Measurements from ENCODE around the gene FRMD3. TPM values are rescaled to one million over a fixed set of nuclear protein-coding genes. Genes with fewer than 3 reads are reported as not detected.

The FRMD3 gene
- total and polyA plus RNA-seq, 2 donors (not counting 3 experiments of a cell fraction or from before 2014, with no cell fraction given) = 3.0 to 6.1 TPM

GRCh38 chr9:83234541-83234940 is 303.7 kb downstream of the FRMD3 start:
- Histone ChIP-seq H3K4me3 (replicated peaks in 1 of 3; ENCODE audit: insufficient read depth in 1 of 3, low read depth in 1 of 3, low read length in 3 of 3) (no peak overlapping the region), H3K9ac (replicated peaks; ENCODE audit: extremely low read depth, insufficient read depth, low read length) (no peak overlapping the region), H3K4me1 (ENCODE audit: control insufficient read depth, extremely low read depth, insufficient read depth, low read length) (peaks cover 10% of the 10 kb centered on the region), H3K79me2 (ENCODE audit: control insufficient read depth, insufficient read depth, low read length) (no peaks in the 10 kb centered on the region), H3K4me2 (ENCODE audit: insufficient read depth, low read length) (no peak overlapping the region), H3K27ac (ENCODE audit: insufficient read depth, low read depth, low read length) (no peak overlapping the region), H3K27me3 (ENCODE audit: control insufficient read depth in 2 of 2, insufficient read depth in 2 of 2, low read length in 2 of 2) (no peaks in the 10 kb centered on the region), H3K9me3 (replicated peaks; ENCODE audit: control insufficient read depth, insufficient read depth, low read length) (no peaks in the 10 kb centered on the region), H3K36me3 (ENCODE audit: control insufficient read depth in 2 of 2, extremely low read depth in 1 of 2, insufficient read depth in 2 of 2, low read length in 2 of 2) (no peaks in the 10 kb centered on the region), H3K9me1 (replicated peaks; ENCODE audit: control insufficient read depth, extremely low read depth, insufficient read depth, low read length) (no peaks in the 10 kb centered on the region), H4K20me1 (replicated peaks; ENCODE audit: control insufficient read depth, extremely low read depth, insufficient read depth, low read length) (no peaks in the 10 kb centered on the region), H2AFZ (ENCODE audit: low read depth, low read length) (no peak overlapping the region)
- peak; percentile 61 for DNase-seq (ENCODE audit: low read depth, low spot score)
- no peak for FAIRE-seq
- intact Hi-C loops (cut with micrococcal nuclease) = no loop called here
- CTCF ChIA-PET = interaction anchor here (1.4 to 3.9 kb wide), 3 partner anchors 14 to 47 kb away, joined by 3 to 15 read pairs (median 3); no protein-coding TSS in a partner anchor
- BruUV-seq (replicated peaks) = no TSS peak
- POLR2A ChIA-PET = no interaction called here
- no peak for TF ChIP-seq FOS (IDR thresholded peaks at IDR 0.05; ENCODE audit: borderline replicate concordance, insufficient read depth, low read length)
- no peak for TF ChIP-seq JUN (IDR thresholded peaks at IDR 0.05; ENCODE audit: borderline replicate concordance, insufficient read depth, insufficient read length, low read depth)
- no peak for TF ChIP-seq GATA2 (IDR thresholded peaks at IDR 0.05; ENCODE audit: insufficient read depth, insufficient read length, low read depth, low read length)
- no peak for TF ChIP-seq CTCF (IDR thresholded peaks at IDR 0.05; ENCODE audit: extremely low read depth in 1 of 2, insufficient read depth in 1 of 2, low read depth in 1 of 2, low read length in 2 of 2)
- TF ChIP-seq POLR2AphosphoS5 (IDR thresholded peaks at IDR 0.05; ENCODE audit: insufficient read depth, low read depth, low read length) = no peak
- TF ChIP-seq, protein P1, sequence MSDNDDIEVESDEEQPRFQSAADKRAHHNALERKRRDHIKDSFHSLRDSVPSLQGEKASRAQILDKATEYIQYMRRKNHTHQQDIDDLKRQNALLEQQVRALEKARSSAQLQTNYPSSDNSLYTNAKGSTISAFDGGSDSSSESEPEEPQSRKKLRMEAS (IDR thresholded peaks at IDR 0.05; ENCODE audit: insufficient read depth, insufficient read length) = no peak
- TF ChIP-seq EZH2 (IDR thresholded peaks at IDR 0.05; ENCODE audit: borderline replicate concordance, low read depth, low read length, severe bottlenecking) = no peak
- no peak for TF ChIP-seq MYC (IDR thresholded peaks at IDR 0.05; ENCODE audit: low read depth, low read length)
- TF ChIP-seq POLR2A (IDR thresholded peaks at IDR 0.05; ENCODE audit: low read depth, low read length) = no peak
- dilution Hi-C loops (cut with MboI; ENCODE audit: extremely low pct_ligation_motif_present, low sequenced_read_pairs) = no loop called here

Measured in endothelial cell of umbilical vein (primary cell).